K562 (cell line): ENCODE results near the gene DPAGT1. TPM values are rescaled to one million over a fixed set of nuclear protein-coding genes. Genes with fewer than 3 reads are reported as not detected.

Source experiments
- CREB1 ChIP-seq, 2 experiments: sonication (generic) in 1 of 2; formaldehyde crosslinking in 1 of 2; IDR thresholded peaks; 2 replicates each; pipeline versions ENCODE4 v1.6.1 to v1.8.0; 2012 to 2022; ENCODE audit warnings: inconsistent platforms in 1 of 2, mild to moderate bottlenecking in 1 of 2, missing genetic modification reagents in 1 of 2, moderate library complexity in 1 of 2
- E2F4 ChIP-seq: sonication (generic); formaldehyde crosslinking; IDR thresholded peaks from 2 replicates; pipeline ENCODE4 v1.8.0; 2022; ENCODE audit warnings: mild to moderate bottlenecking, low read depth, missing genetic modification reagents
- EP400 ChIP-seq: fragments of 450-650 bp; IDR thresholded peaks from 2 replicates; pipeline ENCODE4 v1.6.1; 2017; ENCODE audit warnings: antibody characterized with exemption, mild to moderate bottlenecking, moderate library complexity
- GTF2B ChIP-seq: IDR thresholded peaks from 2 replicates; pipeline ENCODE4 v1.6.1; 2011; ENCODE audit not compliant: insufficient read length; ENCODE audit errors: extremely low read depth
- HNRNPH1 ChIP-seq: fragments of 200-400 bp; formaldehyde crosslinking; optimal IDR thresholded peaks from 2 replicates; pipeline ENCODE3; 2017; ENCODE audit warnings: low read depth, mild to moderate bottlenecking, low read length, moderate library complexity
- JUN ChIP-seq, 2 experiments: sonication (generic) in 1 of 2; formaldehyde crosslinking in 1 of 2; IDR thresholded peaks; 2 replicates each; pipeline versions ENCODE4 v1.6.1 to v1.8.0; 2012 to 2022; ENCODE audit warnings: borderline replicate concordance in 2 of 2, mild to moderate bottlenecking in 2 of 2, improper control_type of control experiment in 1 of 2, low read depth in 1 of 2, low read length in 1 of 2, missing genetic modification reagents in 1 of 2
- MAFG ChIP-seq: fragments of 450-650 bp; conservative IDR thresholded peaks from 2 replicates; pipeline ENCODE4 v1.6.1; 2016; ENCODE audit warnings: missing genetic modification characterization, missing compliant biosample characterization
- SMARCB1 ChIP-seq: IDR thresholded peaks from 2 replicates; pipeline ENCODE4 v1.6.1; 2011; ENCODE audit warnings: improper control_type of control experiment, low read depth; ENCODE audit not compliant: insufficient read length
- TAF15 ChIP-seq: fragments of 200-400 bp; formaldehyde crosslinking; IDR thresholded peaks from 2 replicates; pipeline ENCODE4 v1.6.1; 2017; ENCODE audit warnings: mild to moderate bottlenecking, low read depth, low read length, moderate library complexity
- TRIM25 ChIP-seq: fragments of 450-650 bp; IDR thresholded peaks from 2 replicates; pipeline ENCODE4 v1.7.0; 2016; ENCODE audit warnings: borderline replicate concordance
- ZBTB8A ChIP-seq: fragments of 450-650 bp; IDR thresholded peaks from 2 replicates; pipeline ENCODE4 v1.6.1; 2018; ENCODE audit warnings: mild to moderate bottlenecking, moderate library complexity; ENCODE audit not compliant: partially characterized antibody
- ZFP91 ChIP-seq: sonication (generic); formaldehyde crosslinking; IDR thresholded peaks from 2 replicates; pipeline ENCODE4 v1.8.0; 2022; ENCODE audit warnings: mild to moderate bottlenecking, missing genetic modification reagents
- ZFPM2 ChIP-seq: fragments of 250-450 bp; sonication (Bioruptor Pico); IDR thresholded peaks from 2 replicates; pipeline ENCODE4 v1.5.1; 2022; ENCODE audit warnings: mild to moderate bottlenecking
- ZNF217 ChIP-seq: sonication (generic); formaldehyde crosslinking; IDR thresholded peaks from 2 replicates; pipeline ENCODE4 v1.8.0; 2022; ENCODE audit warnings: mild to moderate bottlenecking, missing genetic modification reagents
- ZNF24 ChIP-seq: fragments of 450-650 bp; IDR thresholded peaks from 2 replicates; pipeline ENCODE4 v1.6.1; 2016
- ZNF316 ChIP-seq: fragments of 450-650 bp; IDR thresholded peaks from 2 replicates; pipeline ENCODE4 v1.6.1; 2016
- ZNF518B ChIP-seq: fragments of 250-450 bp; sonication (Bioruptor Pico); IDR thresholded peaks from 2 replicates; pipeline ENCODE4 v1.5.0; 2021; ENCODE audit warnings: mild to moderate bottlenecking, moderate library complexity
- ZNF740 ChIP-seq, 3 experiments: fragments of 200-800 bp in 1 of 3; sonication (Bioruptor generic) in 1 of 3; sonication (generic) in 1 of 3; formaldehyde crosslinking in 1 of 3; IDR thresholded peaks; 2 replicates each; pipeline versions ENCODE4 v1.6.1 to v1.8.0; 2016 to 2022; ENCODE audit warnings: mild to moderate bottlenecking in 2 of 3, missing compliant biosample characterization in 2 of 3, missing genetic modification characterization in 2 of 3, missing genetic modification reagents in 1 of 3
- polyA plus RNA-seq, 8 experiments: library from polyadenylated mRNA; depleted of rRNA in 4 of 8; stranded (reverse) in 5 of 8; unstranded in 3 of 8; fragments of >200 nt; fragmentation: Nextera tagmentation in 2 of 8; fragmentation: Illumina TruSeq in 1 of 8; extraction: Ambion mirVana in 2 of 8; extraction: Trizol in 1 of 8; gene quantifications; 2 replicates each; pipeline versions ENCODE4 v1.2.1 to v1.2.3, GENCODE V29; 2011 to 2014; ENCODE audit warnings: inconsistent platforms in 1 of 8, missing spikeins in 1 of 8
- total RNA-seq, 7 experiments: library from RNA; depleted of rRNA in 6 of 7; stranded (reverse); fragments of >200 nt in 6 of 7; fragmentation: Illumina TruSeq in 2 of 7; extraction: Trizol in 2 of 7; gene quantifications; 2 replicates each; pipeline versions ENCODE4 v1.2.1 to v1.2.3, GENCODE V29; 2011 to 2021; ENCODE audit warnings: low replicate concordance in 1 of 7

Gene DPAGT1
- total and polyA plus RNA-seq, 9 of the 15 experiments (the other 6 are each of a cell fraction or from before 2014, with no cell fraction given), result 29.9 to 135 (median 85.0) TPM

- peak; percentile 87 for TF ChIP-seq MAFG
- TF ChIP-seq ZNF24, result no peak
- no peak for TF ChIP-seq JUN (IDR thresholded peaks at IDR 0.05; ENCODE audit: borderline replicate concordance, low read depth, low read length)
- TF ChIP-seq JUN (CRISPR knock-in tag; IDR thresholded peaks at IDR 0.05; ENCODE audit: borderline replicate concordance), result no peak
- no peak for TF ChIP-seq CREB1 (IDR thresholded peaks at IDR 0.05)
- TF ChIP-seq CREB1 (CRISPR knock-in tag; IDR thresholded peaks at IDR 0.05), result no peak
- TF ChIP-seq TRIM25, result no peak
- TF ChIP-seq ZBTB8A, result no peak
- no peak for TF ChIP-seq SMARCB1
- TF ChIP-seq ZFP91 (CRISPR knock-in tag), result no peak
- no peak for TF ChIP-seq ZNF518B (CRISPR knock-in tag)
- no peak for TF ChIP-seq ZFPM2 (CRISPR knock-in tag)
- TF ChIP-seq GTF2B, result no peak
- TF ChIP-seq ZNF316, result peak; percentile 84
- no peak for TF ChIP-seq HNRNPH1
- no peak for TF ChIP-seq ZNF740 (CRISPR knock-in tag; IDR thresholded peaks at IDR 0.05)
- TF ChIP-seq ZNF740 (tag; IDR thresholded peaks at IDR 0.05), result no peak
- peak; percentile 40; the same call in 1 of the 2 replicates for TF ChIP-seq EP400
- TF ChIP-seq ZNF217, result no peak
- TF ChIP-seq TAF15, result no peak
- TF ChIP-seq E2F4 (CRISPR knock-in tag), result no peak
Observed at GRCh38 chr11:119062779-119063178, 38.9 kb downstream of the DPAGT1 start (continued).
